DOHH2 (cell line): Measurements from ENCODE around the gene SEMA3D.

Experiments
- H3F3A ChIP-seq: fragments of 200-600 bp; sonication (generic), shearing (Covaris generic); 2 replicates; pipeline ENCODE4 v1.6.0; 2016; ENCODE audit warnings: antibody characterized with exemption, mild to moderate bottlenecking; ENCODE audit not compliant: control insufficient read depth, insufficient read depth
- H3K27ac ChIP-seq: fragments of 200-600 bp; sonication (generic); 2 replicates; pipeline ENCODE4 v1.5.1; 2014; ENCODE audit warnings: low read depth, mild to moderate bottlenecking, low read length, moderate library complexity
- H3K27me3 ChIP-seq: fragments of 200-600 bp; sonication (generic); 2 replicates; pipeline ENCODE4 v1.6.1; 2014; ENCODE audit warnings: mild to moderate bottlenecking, low read length, mixed read lengths; ENCODE audit not compliant: control insufficient read depth
- H3K36me3 ChIP-seq: fragments of 200-600 bp; sonication (generic); 2 replicates; pipeline ENCODE4 v1.6.1; 2014; ENCODE audit warnings: mild to moderate bottlenecking, low read length, moderate library complexity, mixed read lengths; ENCODE audit not compliant: control insufficient read depth
- H3K4me1 ChIP-seq: fragments of 200-600 bp; sonication (generic); 2 replicates; pipeline ENCODE4 v1.6.1; 2014; ENCODE audit warnings: mild to moderate bottlenecking, low read length, mixed read lengths; ENCODE audit not compliant: control insufficient read depth
- H3K4me2 ChIP-seq: fragments of 200-600 bp; sonication (generic); 2 replicates; pipeline ENCODE4 v1.6.0; 2014; ENCODE audit warnings: mild to moderate bottlenecking, low read length, moderate library complexity
- H3K4me3 ChIP-seq: fragments of 200-600 bp; sonication (generic); 2 replicates; pipeline ENCODE4 v1.5.1; 2014; ENCODE audit warnings: mild to moderate bottlenecking, low read length, mixed read lengths
- H3K79me2 ChIP-seq: fragments of 200-600 bp; sonication (generic); 2 replicates; pipeline ENCODE4 v1.6.1; 2014; ENCODE audit warnings: mild to moderate bottlenecking, low read length, mixed read lengths; ENCODE audit not compliant: control insufficient read depth
- H3K9me2 ChIP-seq: fragments of 200-600 bp; sonication (generic); replicated peaks from 2 replicates; pipeline ENCODE4 v1.6.1; 2014; ENCODE audit warnings: mild to moderate bottlenecking, low read length, mixed read lengths; ENCODE audit not compliant: control insufficient read depth
- H3K9me3 ChIP-seq: fragments of 200-600 bp; sonication (generic); 2 replicates; pipeline ENCODE4 v1.6.1; 2014; ENCODE audit warnings: antibody characterized with exemption, low read length, mixed read lengths; ENCODE audit not compliant: control insufficient read depth, insufficient read depth
- H4K20me1 ChIP-seq: fragments of 200-600 bp; sonication (generic); 2 replicates; pipeline ENCODE4 v1.6.0; 2014; ENCODE audit warnings: low read depth, mild to moderate bottlenecking, antibody characterized with exemption, low read length, moderate library complexity; ENCODE audit not compliant: control insufficient read depth, insufficient read depth
- CTCF ChIP-seq: fragments of 200-600 bp; sonication (generic); IDR thresholded peaks from one replicate; pipeline ENCODE4 v1.5.1; 2014; ENCODE audit warnings: antibody characterized with exemption, mild to moderate bottlenecking, low read depth, low read length; ENCODE audit not compliant: poor library complexity, severe bottlenecking
- EZH2phosphoT487 ChIP-seq: fragments of 200-600 bp; sonication (generic); IDR thresholded peaks from 2 replicates; pipeline ENCODE4 v1.6.1; 2017; ENCODE audit warnings: borderline replicate concordance, mild to moderate bottlenecking, antibody characterized with exemption, low read length, moderate library complexity, mixed read lengths

Gene SEMA3D

DNA sequence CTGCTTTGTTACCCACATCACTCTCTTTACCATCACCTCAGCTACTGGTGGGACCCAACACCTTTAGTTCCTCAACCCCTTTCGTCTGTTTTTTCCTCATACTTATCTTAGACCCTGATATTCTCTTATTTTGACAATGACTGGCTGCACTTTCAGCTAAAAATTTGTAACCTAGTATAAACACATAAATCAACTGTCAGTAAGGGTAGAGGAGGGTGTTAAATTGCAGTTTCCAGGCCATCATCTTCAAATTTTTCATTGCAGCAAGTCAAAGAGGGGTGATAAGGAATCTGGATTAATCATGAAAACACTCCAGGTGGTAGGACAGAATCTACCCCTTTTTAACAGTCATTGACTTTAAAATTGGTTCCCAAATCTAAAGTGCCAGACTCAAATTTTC lies 27.9 kb downstream of the SEMA3D start:
- H3F3A ChIP-seq, result no peaks in the 10 kb centered on the region
- no peaks in the 10 kb centered on the region for H3K27me3 ChIP-seq
- no peaks in the 10 kb centered on the region for H3K36me3 ChIP-seq
- no peaks in the 10 kb centered on the region for H3K9me3 ChIP-seq
- no peaks in the 10 kb centered on the region for H4K20me1 ChIP-seq
- no peak for TF ChIP-seq CTCF
- no peak for TF ChIP-seq EZH2phosphoT487
- no peak overlapping the region for H3K4me3 ChIP-seq
- H3K79me2 ChIP-seq, result no peaks in the 10 kb centered on the region
- H3K9me2 ChIP-seq, result 0 out of 2 replicates have a peak, but pooled peaks cover 2% of the 10 kb centered on the region
- H3K27ac ChIP-seq, result no peak overlapping the region
- H3K4me1 ChIP-seq, result no peaks in the 10 kb centered on the region
- H3K4me2 ChIP-seq, result no peak overlapping the region

DNA sequence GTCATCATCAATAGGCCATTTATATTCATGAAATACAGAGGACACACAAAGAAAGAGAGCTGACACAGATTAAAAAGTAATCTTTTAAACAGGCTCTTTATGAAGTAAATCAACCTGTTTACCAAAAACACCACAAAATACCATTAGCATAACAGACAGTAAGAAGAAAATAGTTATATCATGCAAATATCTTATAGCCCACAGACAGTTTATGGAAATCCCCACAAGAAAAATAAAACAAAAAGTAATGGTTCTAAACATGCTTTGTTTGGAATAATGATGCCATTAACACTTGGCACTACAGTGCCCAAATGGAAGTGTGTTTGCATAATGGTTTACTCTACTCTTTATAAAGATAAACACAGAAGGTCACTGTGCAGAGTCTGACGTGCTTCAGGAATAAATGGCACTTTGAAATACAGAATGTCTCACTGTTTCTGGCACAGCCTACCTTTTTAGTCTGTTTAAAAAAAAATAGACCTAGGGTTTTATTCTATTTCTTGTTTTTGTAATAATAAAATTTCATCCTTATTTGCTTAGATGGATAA lies 30.1 kb downstream of the SEMA3D start:
- no peaks in the 10 kb centered on the region for H4K20me1 ChIP-seq
- H3K27ac ChIP-seq, result no peak overlapping the region
- no peaks in the 10 kb centered on the region for H3K79me2 ChIP-seq
- H3K4me3 ChIP-seq, result no peak overlapping the region
- peaks cover 2% of the 10 kb centered on the region; the same call in 1 of the 2 replicates for H3K9me2 ChIP-seq
- no peaks in the 10 kb centered on the region for H3F3A ChIP-seq
- no peaks in the 10 kb centered on the region for H3K4me1 ChIP-seq
- H3K36me3 ChIP-seq, result no peaks in the 10 kb centered on the region
- H3K9me3 ChIP-seq, result no peaks in the 10 kb centered on the region
- no peak overlapping the region for H3K4me2 ChIP-seq
- no peaks in the 10 kb centered on the region for H3K27me3 ChIP-seq
- TF ChIP-seq EZH2phosphoT487 (no peak), CTCF (no peak)

GRCh38 chr7:85154282-85154937 lies 32.4 kb downstream of the SEMA3D start:
- Histone ChIP-seq H3K9me2 (peaks cover 2% of the 10 kb centered on the region; the same call in 1 of the 2 replicates), H3K4me2 (no peak overlapping the region), H3K27ac (no peak overlapping the region), H3K79me2 (no peaks in the 10 kb centered on the region), H3F3A (no peaks in the 10 kb centered on the region), H3K9me3 (no peaks in the 10 kb centered on the region), H4K20me1 (no peaks in the 10 kb centered on the region), H3K4me3 (no peak overlapping the region), H3K27me3 (no peaks in the 10 kb centered on the region), H3K36me3 (no peaks in the 10 kb centered on the region), H3K4me1 (no peaks in the 10 kb centered on the region)
- TF ChIP-seq EZH2phosphoT487 (no peak), CTCF (no peak)
